AG04449 (cell line): Measurements from ENCODE around the gene SLAMF1.

Experiments used
- CTCF ChIA-PET: fragments of 350-600 bp; formaldehyde crosslinking; extraction: SDS; loops from one replicate; lab custom pipeline; 2021; ENCODE audit warnings: antibody characterized with exemption; lab: Yijun Ruan, JAX
- POLR2A ChIA-PET: fragments of 400-600, 350-600 bp; formaldehyde crosslinking; extraction: SDS; loops from one replicate; lab custom pipeline; 2020; ENCODE audit warnings: antibody characterized with exemption, inconsistent platforms; lab: Yijun Ruan, JAX
- DNase-seq: peaks from one replicate; pipeline ENCODE4 v3.0.0-alpha.2; 2010; ENCODE audit warnings: low read depth, low spot score
- H3K4me3 ChIP-seq: 2 replicates; pipeline ENCODE4 v1.5.1; 2011; ENCODE audit warnings: low read depth, mild to moderate bottlenecking, control low read depth, low read length
- CTCF ChIP-seq: IDR thresholded peaks from one replicate; pipeline ENCODE4 v1.5.1; 2011; ENCODE audit warnings: mild to moderate bottlenecking, moderate library complexity, low read length, control low read depth, inconsistent platforms; ENCODE audit not compliant: insufficient read depth; ENCODE audit errors: missing control alignments

Gene SLAMF1

DNA sequence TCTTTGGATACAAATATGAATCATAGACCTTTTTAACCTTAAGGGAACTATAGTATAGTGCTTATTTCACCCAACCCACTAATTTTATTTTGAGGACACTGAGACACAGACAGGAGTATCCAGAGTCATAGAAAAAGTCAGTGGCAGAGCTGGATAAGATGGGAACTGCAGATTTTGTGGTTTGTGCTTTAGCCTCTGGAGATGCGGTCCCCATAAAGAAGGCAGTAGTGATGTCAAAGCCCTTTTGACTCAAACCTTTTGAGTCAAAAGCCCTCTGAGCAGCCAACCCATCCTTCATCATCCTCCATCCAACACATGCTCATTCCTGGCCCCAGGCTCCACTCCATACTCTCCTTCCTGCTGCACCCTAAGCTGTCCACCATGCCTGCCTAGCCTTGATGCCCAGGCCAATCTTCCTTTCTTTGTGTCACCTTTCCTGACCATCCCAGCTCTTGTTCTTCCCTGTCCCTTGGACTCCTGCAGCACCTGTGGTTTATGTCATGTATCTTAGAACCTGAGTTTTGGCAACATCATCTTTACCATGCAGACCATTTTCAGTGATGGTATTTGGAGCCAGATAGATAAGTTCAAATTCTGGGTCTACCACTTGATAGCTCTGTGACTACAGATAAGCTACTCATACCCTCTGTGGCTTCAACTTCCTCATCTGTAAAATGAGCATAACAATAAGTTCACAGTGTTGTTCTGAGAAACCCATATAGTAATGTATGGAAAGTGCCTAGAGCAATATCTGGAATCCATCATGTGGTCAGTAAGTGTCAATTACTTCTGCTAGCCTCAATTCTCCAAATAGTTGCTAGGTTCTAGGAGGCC, 20.1 kb downstream of the SLAMF1 start:
- POLR2A ChIA-PET = no interaction called here
- CTCF ChIA-PET = no interaction called here

DNA sequence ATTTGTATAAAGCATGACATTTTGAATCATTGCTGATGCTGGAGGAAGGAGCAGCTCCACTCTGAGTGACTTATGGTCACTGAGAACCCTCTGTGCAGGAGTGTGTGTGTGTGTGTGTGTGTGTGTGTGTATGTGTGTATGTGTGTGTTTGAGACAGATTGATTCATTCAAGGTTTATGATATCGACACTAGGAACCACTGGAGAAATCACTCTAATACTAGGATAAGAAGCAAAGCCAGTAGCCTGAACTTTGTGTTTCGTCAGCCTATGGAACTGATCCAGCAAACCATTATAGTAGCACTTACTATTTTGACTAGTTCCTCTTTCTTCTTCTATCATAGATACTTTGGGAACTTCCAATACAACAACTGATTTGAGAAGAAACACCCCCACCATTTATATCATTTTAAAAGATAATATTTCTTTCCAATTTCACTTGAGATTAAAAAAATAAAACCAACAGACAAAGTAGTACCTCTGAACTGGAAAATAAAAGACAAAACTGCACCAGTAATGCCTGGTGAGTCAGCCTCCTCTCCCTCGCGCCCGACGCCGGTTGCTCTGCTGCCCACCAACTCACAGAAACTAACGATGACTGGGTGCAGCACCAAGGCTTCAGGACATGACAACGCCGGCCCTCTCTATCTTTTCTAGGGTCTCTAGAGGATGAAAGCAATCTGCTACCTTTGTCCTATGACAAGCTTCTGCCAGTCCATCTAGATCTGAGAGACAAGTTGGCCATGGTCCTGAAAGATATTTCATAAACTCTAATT, 20.9 kb downstream of the SLAMF1 start:
- ChIA-PET CTCF (no interaction called here), POLR2A (no interaction called here)
- no peak overlapping the region for H3K4me3 ChIP-seq
- no peak for DNase-seq
- no peak for TF ChIP-seq CTCF

More for the DNA sequence above, 20.1 kb downstream of the SLAMF1 start:
- TF ChIP-seq CTCF = no peak
- no peak for DNase-seq
- no peak overlapping the region for H3K4me3 ChIP-seq

- POLR2A ChIA-PET = no interaction called here
- no peak for DNase-seq
- TF ChIP-seq CTCF = no peak
- no peak overlapping the region for H3K4me3 ChIP-seq
- CTCF ChIA-PET = no interaction called here
Measured at GRCh38 chr1:160625321-160625720, 21.5 kb downstream of the SLAMF1 start.

DNA sequence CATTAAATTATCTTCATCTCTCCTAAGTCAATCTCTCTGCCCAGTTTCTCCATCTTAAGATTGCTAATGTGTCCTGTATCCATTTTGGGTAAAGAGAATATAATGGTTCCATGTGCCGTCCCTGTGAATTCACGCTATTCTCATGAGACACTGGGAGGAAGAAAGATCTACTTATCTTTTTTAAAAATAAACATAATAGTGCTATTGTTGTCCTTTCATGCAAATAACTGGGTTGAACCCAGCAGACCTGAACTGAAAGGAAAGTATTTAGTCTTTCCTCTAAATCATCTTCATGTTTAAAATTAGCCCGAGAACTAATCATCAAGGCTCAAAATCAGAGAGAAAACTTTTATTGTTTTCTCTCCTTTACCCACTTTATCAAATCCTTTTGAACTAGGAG, 22.4 kb downstream of the SLAMF1 start:
- ChIA-PET POLR2A (no interaction called here), CTCF (no interaction called here)
- H3K4me3 ChIP-seq = no peak overlapping the region

GRCh38 chr1:160623862-160624261, 23.0 kb downstream of the SLAMF1 start:
- no peak for TF ChIP-seq CTCF
- ChIA-PET POLR2A (no interaction called here), CTCF (interaction anchor here (0.8 kb wide), 1 partner anchor 17 kb away, joined by 3 read pairs; no protein-coding TSS in a partner anchor)
- no peak overlapping the region for H3K4me3 ChIP-seq
- no peak for DNase-seq

More for the DNA sequence above, 22.4 kb downstream of the SLAMF1 start:
- no peak for DNase-seq
- TF ChIP-seq CTCF = no peak

GRCh38 chr1:160623227-160623633, 23.6 kb downstream of the SLAMF1 start:
- ChIA-PET CTCF (interaction anchor here (0.8 to 1.6 kb wide), 2 partner anchors 13 to 16 kb away, joined by 3 to 4 read pairs; no protein-coding TSS in a partner anchor), POLR2A (no interaction called here)
- no peak for DNase-seq
- no peak for TF ChIP-seq CTCF
- H3K4me3 ChIP-seq = no peak overlapping the region
